HCT116 (cell line): ENCODE data around the gene POPDC3. TPM values are rescaled to one million over a fixed set of nuclear protein-coding genes. Genes with fewer than 3 reads are reported as not detected.
A peak's percentile ranks its signal among the peaks of the same experiment; 100 is the strongest.

Experiments
- ATAC-seq: fragments of 200-7000 bp; cut with Tn5 transposase; 2 replicates; pipeline ENCODE4 v1.9.1; 2020; ENCODE audit warnings: mild to moderate bottlenecking, moderate library complexity
- BruUV-seq: library from RNA; stranded (reverse); fragments of 400-500 nt; replicated peaks from 2 replicates; lab custom pipeline; 2021; lab: Mats Ljungman, UMichigan
- CTCF ChIA-PET: fragments of 300-600 bp; sonication (Branson Sonifier 250); formaldehyde crosslinking; loops from one replicate; lab custom pipeline; 2021; ENCODE audit warnings: antibody characterized with exemption; lab: Charles Lee
- POLR2A ChIA-PET: fragments of 300-600, 350-600 bp; sonication (Branson Sonifier 250); formaldehyde crosslinking; loops from one replicate; lab custom pipeline; 2021; ENCODE audit warnings: antibody characterized with exemption; lab: Charles Lee
- RAD21 ChIA-PET, 2 experiments: fragments of 300-600 bp; sonication (Branson Sonifier 250); formaldehyde crosslinking; loops; one replicate each; lab custom pipeline; 2023; ENCODE audit warnings: low total read pairs in 2 of 2; ENCODE audit not compliant: uncharacterized antibody in 2 of 2, unreplicated experiment in 2 of 2, low non-redundant PET in 1 of 2; lab: Charles Lee
- DNase-seq: peaks from one replicate; pipeline ENCODE4 v3.0.0-alpha.2; 2010; ENCODE audit warnings: low read depth, low spot score
- H2AFZ ChIP-seq: fragments of 200-600 bp; shearing (Covaris generic), sonication (generic); 2 replicates; pipeline ENCODE4 v1.6.1; 2017; ENCODE audit warnings: low read depth, mixed run types, mixed read lengths, antibody characterized with exemption, low read length; ENCODE audit not compliant: poor library complexity, severe bottlenecking
- H3K27ac ChIP-seq: 2 replicates; pipeline ENCODE4 v1.5.1; 2012; ENCODE audit warnings: low read depth, low read length
- H3K27me3 ChIP-seq: fragments of 200-600 bp; sonication (generic); 2 replicates; pipeline ENCODE4 v1.6.1; 2016; ENCODE audit warnings: mixed run types, low read length, mixed read lengths; ENCODE audit not compliant: insufficient read depth
- H3K36me3 ChIP-seq, 2 experiments: fragments of 200-500 bp in 1 of 2; fragments of 200-600 bp in 1 of 2; sonication (Bioruptor generic) in 1 of 2; sonication (generic) in 1 of 2; 2 replicates each; pipeline versions ENCODE4 v1.5.1 to v1.6.1; 2014 to 2016; ENCODE audit warnings: low read length in 2 of 2, inconsistent platforms in 1 of 2, mixed read lengths in 1 of 2, mixed run types in 1 of 2; ENCODE audit not compliant: insufficient read depth in 2 of 2, control insufficient read depth in 1 of 2
- H3K4me1 ChIP-seq, 2 experiments: fragments of 200-600 bp in 1 of 2; sonication (generic) in 1 of 2; 2 replicates each; pipeline versions ENCODE4 v1.5.1 to v1.6.1; 2012 to 2017; ENCODE audit warnings: low read length in 2 of 2, inconsistent platforms in 1 of 2, mild to moderate bottlenecking in 1 of 2, mixed read lengths in 1 of 2, mixed run types in 1 of 2, moderate library complexity in 1 of 2; ENCODE audit not compliant: insufficient read depth in 2 of 2, control insufficient read depth in 1 of 2
- H3K4me2 ChIP-seq: fragments of 200-600 bp; sonication (generic); 2 replicates; pipeline ENCODE4 v1.6.1; 2017; ENCODE audit warnings: mixed run types, low read length, mixed read lengths
- H3K4me3 ChIP-seq, 2 experiments: fragments of 200-600 bp in 1 of 2; sonication (generic) in 1 of 2; replicated peaks in 1 of 2; 2 replicates each; pipeline ENCODE4 v1.5.1; 2011 to 2016; ENCODE audit warnings: low read length in 2 of 2, control low read depth in 1 of 2, low read depth in 1 of 2, mild to moderate bottlenecking in 1 of 2, mixed read lengths in 1 of 2, mixed run types in 1 of 2
- H3K79me2 ChIP-seq: fragments of 200-600 bp; sonication (generic); 2 replicates; pipeline ENCODE4 v1.6.1; 2017; ENCODE audit warnings: mild to moderate bottlenecking, mixed run types, low read length, moderate library complexity, mixed read lengths; ENCODE audit not compliant: insufficient read depth
- H3K9ac ChIP-seq: fragments of 200-600 bp; sonication (generic); 2 replicates; pipeline ENCODE4 v1.6.1; 2016; ENCODE audit warnings: low read length, mixed read lengths
- H3K9me2 ChIP-seq: fragments of 200-600 bp; sonication (generic), shearing (Covaris generic); 2 replicates; pipeline ENCODE4 v1.6.1; 2017; ENCODE audit warnings: mixed run types, mild to moderate bottlenecking, moderate library complexity; ENCODE audit not compliant: insufficient read depth
- H3K9me3 ChIP-seq, 2 experiments: fragments of 200-500 bp in 1 of 2; fragments of 200-600 bp in 1 of 2; sonication (Bioruptor generic) in 1 of 2; sonication (generic) in 1 of 2; 2 replicates each; pipeline ENCODE4 v1.6.1; 2014 to 2017; ENCODE audit warnings: low read length in 2 of 2, mixed read lengths in 2 of 2, inconsistent platforms in 1 of 2, low read depth in 1 of 2, mild to moderate bottlenecking in 1 of 2, mixed run types in 1 of 2, moderate library complexity in 1 of 2; ENCODE audit not compliant: control insufficient read depth in 1 of 2, insufficient read depth in 1 of 2
- H4K20me1 ChIP-seq: fragments of 200-600 bp; sonication (generic), shearing (Covaris generic); 2 replicates; pipeline ENCODE4 v1.6.1; 2017; ENCODE audit warnings: mixed run types, mild to moderate bottlenecking, moderate library complexity; ENCODE audit not compliant: insufficient read depth
- CTCF ChIP-seq, 3 experiments: fragments of 200-600 bp in 1 of 3; sonication (generic) in 1 of 3; IDR thresholded peaks in 2 of 3; conservative IDR thresholded peaks in 1 of 3; 2 replicates each; pipeline ENCODE4 v1.5.1; 2012 to 2017; ENCODE audit warnings: low read depth in 2 of 3, low read length in 2 of 3, antibody characterized with exemption in 1 of 3, borderline replicate concordance in 1 of 3, control low read depth in 1 of 3, mild to moderate bottlenecking in 1 of 3, mixed read lengths in 1 of 3, mixed run types in 1 of 3, moderate library complexity in 1 of 3; ENCODE audit not compliant: insufficient read depth in 1 of 3
- EZH2 ChIP-seq: fragments of 200-600 bp; sonication (generic); IDR thresholded peaks from 2 replicates; pipeline ENCODE4 v1.6.1; 2017; ENCODE audit warnings: antibody characterized with exemption, mixed run types
- MAX ChIP-seq: IDR thresholded peaks from 2 replicates; pipeline ENCODE4 v1.6.1; 2012
- RAD21 ChIP-seq: IDR thresholded peaks from 2 replicates; pipeline ENCODE4 v1.6.1; 2012; ENCODE audit warnings: low read depth, mild to moderate bottlenecking
- ZFX ChIP-seq: fragments of 450-650 bp; IDR thresholded peaks from 2 replicates; pipeline ENCODE4 v1.6.1; 2017
- intact Hi-C: fragments of 100-400 bp; cut with micrococcal nuclease; formaldehyde crosslinking; loops from 2 replicates; pipeline ENCODE4 v1.10.0; 2022
- total RNA-seq: library from RNA; stranded (reverse); gene quantifications from one replicate; pipeline ENCODE4 v1.2.1, GENCODE V29; 2021; ENCODE audit not compliant: unreplicated experiment

POPDC3 gene
- total RNA-seq, 1 experiment from 2014 or later = 10.1 TPM

GRCh38 chr6:105112577-105112976, 67.2 kb downstream of the POPDC3 start:
- ATAC-seq = peak; percentile 54
- no peak overlapping the region for H3K27ac ChIP-seq
- no peaks in the 10 kb centered on the region for H3K36me3 ChIP-seq
- no peak overlapping the region for H2AFZ ChIP-seq
- no peak for DNase-seq
- ChIA-PET POLR2A (interaction anchor here (0.7 kb wide), 1 partner anchor 154 kb away, joined by 3 read pairs; no protein-coding TSS in a partner anchor), RAD21 (no interaction called here), CTCF (interaction anchor here (0.9 kb wide), 1 partner anchor 251 kb away, joined by 3 read pairs; no protein-coding TSS in a partner anchor)
- no peaks in the 10 kb centered on the region for H4K20me1 ChIP-seq
- no peaks in the 10 kb centered on the region for H3K27me3 ChIP-seq
- H3K9me2 ChIP-seq = no peaks in the 10 kb centered on the region
- H3K9me3 ChIP-seq = no peaks in the 10 kb centered on the region
- no TSS peak for BruUV-seq
- no peak overlapping the region for H3K4me3 ChIP-seq
- no peaks in the 10 kb centered on the region for H3K4me1 ChIP-seq
- intact Hi-C loops = no loop called here
- no peak overlapping the region for H3K4me2 ChIP-seq
- no peak overlapping the region for H3K9ac ChIP-seq
- TF ChIP-seq RAD21 (peak; percentile 43), CTCF (IDR thresholded peaks at IDR 0.05 in 2 of 3, conservative IDR thresholded peaks at IDR 0.05 in 1 of 3; ENCODE audit: borderline replicate concordance in 1 of 3, insufficient read depth in 1 of 3, low read depth in 2 of 3, low read length in 2 of 3) (0 out of 6 replicates have a peak, but pooled peaks of 1 of the 3 experiments have one; percentile 7), MAX (no peak), EZH2 (no peak)
- no peaks in the 10 kb centered on the region for H3K79me2 ChIP-seq

- POLR2A ChIA-PET = interaction anchor here (0.7 kb wide), 1 partner anchor 154 kb away, joined by 3 read pairs; no protein-coding TSS in a partner anchor
- RAD21 ChIA-PET = no interaction called here
- H3K4me2 ChIP-seq = no peak overlapping the region
- H3K4me3 ChIP-seq = no peak overlapping the region
- H3K79me2 ChIP-seq = no peaks in the 10 kb centered on the region
- no peak overlapping the region for H3K27ac ChIP-seq
- DNase-seq = no peak
- H4K20me1 ChIP-seq = no peaks in the 10 kb centered on the region
- TF ChIP-seq CTCF (IDR thresholded peaks at IDR 0.05 in 2 of 3, conservative IDR thresholded peaks at IDR 0.05 in 1 of 3; ENCODE audit: borderline replicate concordance in 1 of 3, insufficient read depth in 1 of 3, low read depth in 2 of 3, low read length in 2 of 3) = peak in 1 of 3 experiments; percentile 19; a peak in 1 of 6 replicates
- no peak for TF ChIP-seq ZFX
- H3K4me1 ChIP-seq = no peaks in the 10 kb centered on the region
- no peak overlapping the region for H2AFZ ChIP-seq
- CTCF ChIA-PET = no interaction called here
- H3K9me2 ChIP-seq = no peaks in the 10 kb centered on the region
- no TSS peak for BruUV-seq
- H3K9me3 ChIP-seq = no peaks in the 10 kb centered on the region
- no peaks in the 10 kb centered on the region for H3K36me3 ChIP-seq
- no peaks in the 10 kb centered on the region for H3K27me3 ChIP-seq
- ATAC-seq = peak; percentile 49; the same call in 1 of the 2 replicates
- H3K9ac ChIP-seq = no peak overlapping the region
- intact Hi-C loops = no loop called here
Observed at GRCh38 chr6:105111871-105112270, 67.9 kb downstream of the POPDC3 start.
